Naive B cell (primary cell): ENCODE results near the gene C1QC. TPM values are rescaled to one million over a fixed set of nuclear protein-coding genes. Genes with fewer than 3 reads are reported as not detected.

Experiments
- ATAC-seq, 2 donors: fragments of 150-1000 bp; cut with Tn5 transposase; 2 replicates each; pipeline ENCODE4 v1.10.0; 2021; ENCODE audit warnings: low read depth in 2 of 2, mild to moderate bottlenecking in 2 of 2, moderate library complexity in 2 of 2
- DNase-seq: peaks from one replicate; pipeline ENCODE4 v3.0.0; 2022
- H3K27ac Mint-ChIP-seq, 6 donors: one replicate each; pipeline ENCODE4 v1.8.0; 2020 to 2022; ENCODE audit warnings: mild to moderate bottlenecking in 6 of 6, mixed read lengths in 6 of 6, moderate library complexity in 5 of 6, inconsistent platforms in 2 of 6
- H3K27me3 Mint-ChIP-seq, 3 donors: one replicate each; pipeline ENCODE4 v1.8.0; 2021 to 2022; ENCODE audit warnings: mixed read lengths in 3 of 3, mild to moderate bottlenecking in 1 of 3
- H3K36me3 Mint-ChIP-seq, 2 donors: one replicate each; pipeline ENCODE4 v1.8.0; 2020 to 2022; ENCODE audit warnings: mixed read lengths in 2 of 2, inconsistent platforms in 1 of 2, mild to moderate bottlenecking in 1 of 2
- H3K4me1 Mint-ChIP-seq, 3 donors: one replicate each; pipeline ENCODE4 v1.8.0; 2020 to 2022; ENCODE audit warnings: mixed read lengths in 3 of 3, inconsistent platforms in 1 of 3, mild to moderate bottlenecking in 1 of 3, moderate library complexity in 1 of 3
- H3K4me3 Mint-ChIP-seq, 8 donors: one replicate each; pipeline ENCODE4 v1.8.0; 2020 to 2022; ENCODE audit warnings: mild to moderate bottlenecking in 8 of 8, mixed read lengths in 8 of 8, moderate library complexity in 8 of 8, inconsistent platforms in 2 of 8
- H3K9me3 Mint-ChIP-seq, 7 donors: one replicate each; pipeline ENCODE4 v1.8.0; 2020 to 2022; ENCODE audit warnings: mixed read lengths in 7 of 7, mild to moderate bottlenecking in 5 of 7, inconsistent platforms in 2 of 7, moderate library complexity in 1 of 7
- polyA plus RNA-seq, 6 donors: library from polyadenylated mRNA; unstranded; fragments of 300-500 nt; fragmentation: Illumina TruSeq; gene quantifications; one replicate each; pipeline ENCODE4 v1.2.3, GENCODE V29; 2021; ENCODE audit warnings: low read depth in 6 of 6

Gene C1QC
- polyA plus RNA-seq, 6 donors from 2014 or later: not detected

- H3K4me3 Mint-ChIP-seq: no peak overlapping the region
- no peaks in the 10 kb centered on the region for H3K9me3 Mint-ChIP-seq
- peaks cover 54 to 86% (median 73%) of the 10 kb centered on the region in 3 donors for H3K27me3 Mint-ChIP-seq
- H3K36me3 Mint-ChIP-seq: no peaks in the 10 kb centered on the region
- ATAC-seq (no peak), DNase-seq (no peak)
- H3K4me1 Mint-ChIP-seq: no peaks in the 10 kb centered on the region
- no peak overlapping the region for H3K27ac Mint-ChIP-seq
Measured at GRCh38 chr1:22627331-22627730, 16.1 kb upstream of the C1QC start.

DNA sequence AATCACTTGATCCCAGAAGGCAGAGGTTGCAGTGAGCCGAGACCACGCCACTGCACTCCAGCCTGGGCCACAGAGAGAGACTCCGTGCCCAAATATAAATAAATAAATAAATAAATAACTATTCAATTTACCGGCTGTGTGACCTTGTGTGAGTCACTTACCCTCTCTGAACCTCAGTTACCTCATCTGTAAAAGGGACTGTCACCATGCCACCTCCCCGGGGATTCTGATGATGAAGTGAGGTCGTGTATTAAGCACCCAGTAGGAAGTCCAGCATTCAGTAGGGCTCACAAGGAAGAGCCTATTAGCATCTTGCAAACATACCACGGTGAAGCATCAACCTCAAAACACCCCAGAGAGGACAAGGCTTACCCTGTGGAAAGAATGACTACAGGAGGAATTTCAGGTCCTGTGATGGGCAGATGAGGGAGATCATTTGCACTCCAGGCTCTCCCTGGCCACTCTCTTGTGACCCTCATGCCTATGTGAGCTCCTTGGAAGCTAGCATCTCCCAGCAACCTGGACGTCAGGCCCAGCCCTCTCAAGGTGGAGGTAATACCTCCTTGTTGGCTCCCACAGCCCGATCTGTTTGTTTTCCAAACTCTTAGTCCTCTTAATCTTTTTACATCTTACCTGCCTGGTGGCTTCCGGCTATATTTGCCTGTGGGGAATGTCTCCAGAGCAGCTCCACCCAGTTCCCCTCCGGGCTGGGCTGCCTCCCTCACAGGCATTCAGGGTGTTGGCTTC is 14.6 kb upstream of the C1QC start:
- DNase-seq (no peak), ATAC-seq (no peak)
- H3K4me3 Mint-ChIP-seq: no peak overlapping the region
- H3K9me3 Mint-ChIP-seq: no peaks in the 10 kb centered on the region
- no peak overlapping the region for H3K27ac Mint-ChIP-seq
- no peaks in the 10 kb centered on the region for H3K4me1 Mint-ChIP-seq
- H3K36me3 Mint-ChIP-seq: no peaks in the 10 kb centered on the region
- peaks cover 56 to 84% (median 69%) of the 10 kb centered on the region in 3 donors for H3K27me3 Mint-ChIP-seq

DNA sequence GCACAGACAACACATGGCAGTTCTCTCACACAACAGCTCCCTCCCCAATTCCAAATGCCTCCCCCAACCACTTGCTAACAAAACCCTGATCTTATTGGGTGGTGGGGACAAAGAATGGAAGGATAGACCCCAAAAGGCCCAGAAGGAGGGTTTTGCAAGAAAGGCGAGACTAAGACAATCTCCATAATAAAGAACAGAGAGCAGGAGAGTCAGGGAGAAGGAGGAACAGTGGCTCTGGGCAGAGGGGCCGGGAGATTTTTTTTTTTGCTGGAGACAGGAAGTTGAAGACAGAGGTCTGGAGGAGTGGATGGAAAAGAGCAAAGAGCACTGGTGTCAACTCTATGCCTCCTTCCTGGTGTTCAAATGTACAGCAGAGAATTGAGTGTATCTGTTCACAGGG is 13.5 kb upstream of the C1QC start:
- Mint-ChIP-seq H3K27me3 (peaks cover 47 to 74% (median 62%) of the 10 kb centered on the region in 3 donors), H3K9me3 (peaks cover 0 to 1% (median 0%) of the 10 kb centered on the region in 7 donors), H3K4me3 (no peak overlapping the region), H3K36me3 (no peaks in the 10 kb centered on the region), H3K4me1 (no peaks in the 10 kb centered on the region), H3K27ac (no peak overlapping the region)
- DNase-seq: no peak
- no peak for ATAC-seq

DNA sequence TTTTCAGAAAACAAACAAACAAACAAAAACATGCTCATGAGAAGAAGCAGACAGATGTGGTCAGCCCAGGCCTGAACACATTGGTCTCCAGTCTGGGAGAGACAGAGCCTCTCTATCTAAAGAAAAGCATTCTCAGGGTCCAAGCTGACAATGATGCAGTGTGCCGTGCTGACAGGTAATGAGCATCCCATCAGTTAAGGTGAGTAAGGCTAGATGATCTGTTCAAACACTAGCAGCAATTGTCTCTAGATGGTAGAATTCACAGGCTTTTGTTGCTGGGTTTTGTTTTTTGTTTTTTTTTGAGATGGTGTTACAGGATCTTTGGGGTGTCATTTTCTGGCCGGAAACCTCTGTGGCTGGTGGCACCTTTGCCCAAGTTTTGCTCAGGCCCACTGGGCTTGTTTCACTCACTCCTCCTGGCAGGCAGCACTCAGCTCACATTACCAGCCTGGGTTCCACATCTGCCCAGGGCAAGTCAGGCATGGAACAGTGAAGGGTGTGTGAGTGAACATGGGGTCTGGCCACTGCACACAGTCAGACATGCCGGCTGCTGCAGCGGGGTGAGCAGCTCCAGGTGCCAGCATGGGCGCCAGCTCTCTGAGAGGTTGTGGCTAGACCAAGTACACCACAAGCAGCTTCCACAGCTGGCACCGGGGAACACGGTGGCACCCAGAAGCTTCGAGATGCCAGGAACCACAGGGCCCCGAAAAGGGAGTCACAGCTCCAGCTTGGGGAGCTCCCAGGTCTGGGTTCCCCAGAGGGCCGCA is 9.6 kb upstream of the C1QC start:
- peak overlapping the region in 1 of 6 donors; percentile 83 for H3K27ac Mint-ChIP-seq

DNA sequence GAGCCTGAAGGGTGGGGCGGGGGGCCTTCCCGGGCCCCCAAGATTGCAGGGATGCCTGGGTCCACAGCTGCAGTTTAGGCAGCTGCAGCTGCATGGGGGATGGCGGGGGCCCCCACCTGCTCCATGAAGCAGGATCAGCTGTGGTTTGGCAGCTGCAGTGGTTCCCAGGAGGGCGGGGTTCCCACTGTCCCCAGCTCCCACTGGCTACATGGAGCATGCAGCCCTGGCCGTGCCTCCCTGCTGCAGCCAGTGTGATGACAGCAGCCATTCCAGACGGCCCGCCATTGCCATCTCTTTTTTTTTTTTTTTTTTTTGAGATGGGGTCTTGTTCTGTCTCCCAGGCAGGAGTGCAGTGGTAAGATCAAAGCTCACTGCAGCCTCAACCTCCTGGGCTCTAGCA is 8.0 kb upstream of the C1QC start:
- no peak for DNase-seq
- Mint-ChIP-seq H3K36me3 (no peaks in the 10 kb centered on the region), H3K9me3 (peaks cover 0 to 1% (median 0%) of the 10 kb centered on the region in 7 donors), H3K4me1 (no peaks in the 10 kb centered on the region), H3K27ac (no peak overlapping the region), H3K4me3 (no peak overlapping the region), H3K27me3 (peaks cover 32 to 34% (median 33%) of the 10 kb centered on the region in 3 donors)
- ATAC-seq: no peak

More for the DNA sequence above, 9.6 kb upstream of the C1QC start:
- Mint-ChIP-seq H3K4me3 (peak overlapping the region in 1 of 8 donors; percentile 6), H3K9me3 (peaks cover 0 to 1% (median 0%) of the 10 kb centered on the region in 7 donors), H3K27me3 (peaks cover 47 to 48% (median 48%) of the 10 kb centered on the region in 3 donors), H3K36me3 (no peaks in the 10 kb centered on the region), H3K4me1 (no peaks in the 10 kb centered on the region)
- DNase-seq (no peak), ATAC-seq (no peak)

DNA sequence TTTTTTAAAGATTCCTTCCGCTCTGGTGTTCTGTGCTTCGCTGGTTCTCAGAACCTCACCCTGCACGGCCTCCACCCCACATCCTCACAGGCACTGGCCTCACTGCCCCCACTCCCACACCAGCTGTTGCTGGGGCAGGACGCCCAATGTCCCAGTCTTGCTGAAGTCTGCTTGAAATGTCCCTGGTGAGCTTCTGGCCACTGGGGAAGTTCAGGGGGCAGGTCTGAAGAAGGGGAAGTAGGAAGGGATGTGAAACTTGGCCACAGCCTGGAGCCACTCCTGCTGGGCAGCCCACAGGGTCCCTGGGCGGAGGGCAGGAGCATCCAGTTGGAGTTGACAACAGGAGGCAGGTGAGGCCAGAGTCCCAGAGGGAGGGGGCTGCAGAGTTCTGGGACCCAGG is 7.1 kb upstream of the C1QC start, which contains the start of gene C1QA:
TSS of gene C1QA (plus strand) at position 276 of the 400 bp plus-strand sequence. CDS start 989 bp downstream, outside the sequence.
- Mint-ChIP-seq H3K36me3 (no peaks in the 10 kb centered on the region), H3K4me3 (no peak within 1 kb of the TSS), H3K9me3 (peaks cover 0 to 1% (median 0%) of the 10 kb centered on the region in 7 donors), H3K27ac (no peak within 1 kb of the TSS), H3K27me3 (peaks cover 26 to 33% (median 29%) of the 10 kb centered on the region in 3 donors), H3K4me1 (no peaks in the 10 kb centered on the region)
- no peak for ATAC-seq
- no peak for DNase-seq

DNA sequence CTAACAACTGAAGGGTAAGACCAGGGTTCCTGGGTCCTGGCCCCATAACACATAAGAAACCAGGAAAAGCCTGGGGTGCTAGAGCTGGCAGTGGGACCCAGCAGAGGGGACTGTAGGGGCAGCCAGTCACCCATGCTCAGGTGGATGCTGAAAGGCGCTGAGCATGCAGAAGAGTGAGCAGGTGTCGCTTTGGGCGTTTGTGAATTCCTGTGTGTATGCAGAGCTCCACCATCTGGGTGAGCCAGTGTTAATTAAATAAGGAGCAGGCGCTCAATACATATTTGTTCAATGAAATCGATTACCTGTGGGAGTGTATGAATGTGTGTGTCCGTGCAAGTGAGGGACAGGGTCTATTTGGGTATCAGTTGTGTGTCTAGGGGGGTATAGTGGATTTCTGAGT is 6.5 kb upstream of the C1QC start:
- Mint-ChIP-seq H3K4me1 (no peaks in the 10 kb centered on the region), H3K9me3 (peaks cover 0 to 1% (median 0%) of the 10 kb centered on the region in 7 donors), H3K27ac (no peak overlapping the region), H3K36me3 (no peaks in the 10 kb centered on the region), H3K27me3 (peaks cover 20 to 33% (median 28%) of the 10 kb centered on the region in 3 donors), H3K4me3 (no peak overlapping the region)
- ATAC-seq (no peak), DNase-seq (no peak)

- DNase-seq (no peak), ATAC-seq (no peak)
- H3K4me1 Mint-ChIP-seq: no peaks in the 10 kb centered on the region
- no peak overlapping the region for H3K4me3 Mint-ChIP-seq
- H3K27ac Mint-ChIP-seq: peak overlapping the region in 1 of 6 donors; percentile 44
- no peaks in the 10 kb centered on the region for H3K36me3 Mint-ChIP-seq
- H3K9me3 Mint-ChIP-seq: peaks cover 0 to 1% (median 0%) of the 10 kb centered on the region in 7 donors
- peaks cover 20 to 37% (median 28%) of the 10 kb centered on the region in 3 donors for H3K27me3 Mint-ChIP-seq
Measured at GRCh38 chr1:22637907-22638445, 5.5 kb upstream of the C1QC start.

GRCh38 chr1:22638476-22639234 is 4.8 kb upstream of the C1QC start:
- Mint-ChIP-seq H3K4me3 (no peak overlapping the region), H3K27ac (no peak overlapping the region), H3K27me3 (peaks cover 17 to 39% (median 22%) of the 10 kb centered on the region in 3 donors), H3K36me3 (no peaks in the 10 kb centered on the region), H3K4me1 (no peaks in the 10 kb centered on the region), H3K9me3 (peaks cover 0 to 1% (median 0%) of the 10 kb centered on the region in 7 donors)
- ATAC-seq (no peak), DNase-seq (no peak)

DNA sequence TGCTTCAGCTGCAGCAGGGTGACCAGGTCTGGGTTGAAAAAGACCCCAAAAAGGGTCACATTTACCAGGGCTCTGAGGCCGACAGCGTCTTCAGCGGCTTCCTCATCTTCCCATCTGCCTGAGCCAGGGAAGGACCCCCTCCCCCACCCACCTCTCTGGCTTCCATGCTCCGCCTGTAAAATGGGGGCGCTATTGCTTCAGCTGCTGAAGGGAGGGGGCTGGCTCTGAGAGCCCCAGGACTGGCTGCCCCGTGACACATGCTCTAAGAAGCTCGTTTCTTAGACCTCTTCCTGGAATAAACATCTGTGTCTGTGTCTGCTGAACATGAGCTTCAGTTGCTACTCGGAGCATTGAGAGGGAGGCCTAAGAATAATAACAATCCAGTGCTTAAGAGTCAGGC is 4.1 kb upstream of the C1QC start:
- peak in 1 of 2 donors; percentile 28 for ATAC-seq
- Mint-ChIP-seq H3K9me3 (peaks cover 0 to 1% (median 0%) of the 10 kb centered on the region in 7 donors), H3K27ac (peak overlapping the region in 1 of 6 donors; percentile 27), H3K4me1 (no peaks in the 10 kb centered on the region), H3K27me3 (peaks cover 15 to 36% (median 19%) of the 10 kb centered on the region in 3 donors), H3K36me3 (no peaks in the 10 kb centered on the region), H3K4me3 (no peak overlapping the region)
- DNase-seq: no peak

GRCh38 chr1:22641247-22641646 is 2.2 kb upstream of the C1QC start:
- no peaks in the 10 kb centered on the region for H3K4me1 Mint-ChIP-seq
- no peaks in the 10 kb centered on the region for H3K36me3 Mint-ChIP-seq
- no peak for DNase-seq
- no peaks in the 10 kb centered on the region for H3K9me3 Mint-ChIP-seq
- peaks cover 17 to 47% (median 35%) of the 10 kb centered on the region in 3 donors for H3K27me3 Mint-ChIP-seq
- H3K27ac Mint-ChIP-seq: peak overlapping the region in 2 of 6 donors; percentile 11 to 49
- no peak for ATAC-seq
- peak overlapping the region in 1 of 8 donors; percentile 24 for H3K4me3 Mint-ChIP-seq

GRCh38 chr1:22641906-22642636 is 1.4 kb upstream of the C1QC start:
- Mint-ChIP-seq H3K27me3 (peaks cover 12 to 40% (median 31%) of the 10 kb centered on the region in 3 donors), H3K9me3 (no peaks in the 10 kb centered on the region), H3K27ac (no peak overlapping the region), H3K4me3 (no peak overlapping the region), H3K36me3 (no peaks in the 10 kb centered on the region), H3K4me1 (no peaks in the 10 kb centered on the region)
- DNase-seq (peak; percentile 57), ATAC-seq (peak; percentile 78 to 82)
